ENCODE measurements around the gene FYN. TPM values are rescaled to one million over a fixed set of nuclear protein-coding genes. Genes with fewer than 3 reads are reported as not detected.

Gene FYN
- polyA plus RNA-seq, 2 of the 4 experiments (the other 2 are of a cell fraction), result 3.5 to 3.7 TPM

DNA sequence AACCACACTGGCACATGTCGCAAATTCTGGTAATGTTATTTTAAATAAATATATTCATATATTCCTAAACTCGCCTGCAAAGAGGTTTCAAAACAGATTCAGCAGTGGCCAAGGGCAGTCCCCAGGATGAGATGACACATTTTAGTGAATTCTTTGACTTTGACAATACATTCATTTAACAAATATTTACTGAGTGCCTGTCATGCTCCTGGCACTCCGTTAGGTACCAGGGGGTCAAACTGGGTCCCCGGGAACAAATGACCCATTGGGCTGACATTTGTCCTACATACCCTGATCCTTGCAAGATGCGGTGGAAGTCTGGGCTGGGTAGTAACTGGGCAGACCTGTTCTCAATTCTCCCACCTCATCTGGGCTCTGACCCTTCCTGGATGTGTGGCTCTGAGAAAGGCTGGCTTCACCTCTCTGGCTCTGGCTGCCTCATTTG, 74.9 kb downstream of the FYN start (continued):
- no peak for TF ChIP-seq ZSCAN20 (CRISPR knock-in tag; IDR thresholded peaks at IDR 0.05)

DNA sequence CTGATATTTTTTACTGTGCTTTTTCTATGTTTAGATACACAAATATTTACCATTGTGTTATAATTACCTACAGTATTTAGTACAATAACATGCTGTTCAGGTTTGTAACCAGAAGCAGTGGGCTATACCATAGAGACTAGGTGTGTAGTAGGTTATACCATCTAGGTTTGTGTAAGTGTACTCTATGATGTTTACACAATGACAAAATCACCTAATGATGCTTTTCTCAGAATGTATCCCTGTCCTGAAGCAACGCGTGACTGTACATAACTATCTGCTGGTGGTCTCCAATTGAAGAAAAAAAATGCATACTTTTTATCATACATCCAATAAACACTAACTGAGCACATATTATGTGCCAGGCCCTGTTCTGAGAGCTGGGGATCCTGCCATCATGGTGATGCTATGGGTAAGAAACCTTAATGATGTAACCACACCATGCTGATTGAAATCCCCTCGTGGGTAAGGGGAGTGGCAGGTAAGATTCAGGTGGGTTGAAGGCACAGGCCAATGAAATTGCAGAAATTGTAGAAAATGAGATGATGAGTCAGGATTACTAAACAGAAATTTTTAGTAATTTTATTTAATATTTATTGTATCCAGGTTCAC, 76.8 kb downstream of the FYN start:
- Histone ChIP-seq H3K9me3 (no peaks in the 10 kb centered on the region), H3K4me3 (no peak overlapping the region), H3K4me2 (no peak overlapping the region), H3K4me1 (no peaks in the 10 kb centered on the region), H3K27ac (no peak overlapping the region)
- DNase-seq (ENCODE audit: low read depth in 1 of 2, low spot score in 1 of 2) (no peak), ATAC-seq (no peak), FAIRE-seq (no peak)
- ChIA-PET POLR2A (no interaction called here), CTCF (no interaction called here)
- TF ChIP-seq HEYL (CRISPR knock-in tag; IDR thresholded peaks at IDR 0.05), result no peak
- TF ChIP-seq, protein P1, sequence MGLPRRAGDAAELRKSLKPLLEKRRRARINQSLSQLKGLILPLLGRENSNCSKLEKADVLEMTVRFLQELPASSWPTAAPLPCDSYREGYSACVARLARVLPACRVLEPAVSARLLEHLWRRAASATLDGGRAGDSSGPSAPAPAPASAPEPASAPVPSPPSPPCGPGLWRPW (IDR thresholded peaks at IDR 0.05), result no peak
- no peak for TF ChIP-seq RAD21 (conservative IDR thresholded peaks at IDR 0.05 in 1 of 2, IDR thresholded peaks at IDR 0.05 in 1 of 2)
- no peak for TF ChIP-seq CTCF (IDR thresholded peaks at IDR 0.05)
- TF ChIP-seq EP300 (IDR thresholded peaks at IDR 0.05), result no peak
- TF ChIP-seq RCOR1 (IDR thresholded peaks at IDR 0.05; ENCODE audit: low read depth, low read length), result no peak
- no peak for TF ChIP-seq JUN (IDR thresholded peaks at IDR 0.05)
- no peak for TF ChIP-seq CHD4 (IDR thresholded peaks at IDR 0.05; ENCODE audit: borderline replicate concordance)
- TF ChIP-seq, protein P2, sequence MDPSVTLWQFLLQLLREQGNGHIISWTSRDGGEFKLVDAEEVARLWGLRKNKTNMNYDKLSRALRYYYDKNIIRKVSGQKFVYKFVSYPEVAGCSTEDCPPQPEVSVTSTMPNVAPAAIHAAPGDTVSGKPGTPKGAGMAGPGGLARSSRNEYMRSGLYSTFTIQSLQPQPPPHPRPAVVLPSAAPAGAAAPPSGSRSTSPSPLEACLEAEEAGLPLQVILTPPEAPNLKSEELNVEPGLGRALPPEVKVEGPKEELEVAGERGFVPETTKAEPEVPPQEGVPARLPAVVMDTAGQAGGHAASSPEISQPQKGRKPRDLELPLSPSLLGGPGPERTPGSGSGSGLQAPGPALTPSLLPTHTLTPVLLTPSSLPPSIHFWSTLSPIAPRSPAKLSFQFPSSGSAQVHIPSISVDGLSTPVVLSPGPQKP (IDR thresholded peaks at IDR 0.05; ENCODE audit: low read depth, low read length), result no peak
- TF ChIP-seq NPAS2 (CRISPR knock-in tag; IDR thresholded peaks at IDR 0.05; ENCODE audit: borderline replicate concordance), result no peak
- TF ChIP-seq NR3C1 (IDR thresholded peaks at IDR 0.05), result no peak
- 73% methylated on average over 3 of the region's 3 CpGs for WGBS (ENCODE audit: missing lambda C conversion rate)

DNA sequence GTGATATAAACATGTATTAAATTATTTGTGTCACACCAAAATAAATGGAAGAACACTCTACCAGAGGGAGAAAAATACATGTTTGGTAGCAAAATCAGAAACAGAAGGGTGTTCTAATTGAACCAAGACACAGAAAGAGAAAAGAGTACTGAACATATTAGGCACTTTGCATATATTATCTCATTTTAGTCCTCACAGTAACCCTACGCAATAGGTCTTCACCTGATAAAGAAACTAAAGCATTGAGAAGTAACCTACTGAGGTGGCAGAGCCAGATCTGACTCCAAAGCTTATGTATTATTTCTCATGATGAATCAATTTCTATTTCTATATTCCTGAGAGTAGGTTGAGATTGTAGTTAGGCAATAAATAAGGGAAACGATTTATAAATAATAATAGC, 77.7 kb downstream of the FYN start:
- Histone ChIP-seq H3K27ac (no peak overlapping the region), H3K4me1 (no peaks in the 10 kb centered on the region), H3K9me3 (no peaks in the 10 kb centered on the region), H3K4me3 (no peak overlapping the region), H3K4me2 (no peak overlapping the region)
- no peak for TF ChIP-seq EHF (CRISPR knock-in tag; IDR thresholded peaks at IDR 0.05)
- TF ChIP-seq POLR2A (IDR thresholded peaks at IDR 0.05; ENCODE audit: low read length), result no peak
- TF ChIP-seq ESRRA (IDR thresholded peaks at IDR 0.05; ENCODE audit: borderline replicate concordance, low read length), result no peak
- TF ChIP-seq HOXB5 (CRISPR knock-in tag; IDR thresholded peaks at IDR 0.05), result no peak
- no peak for TF ChIP-seq ZFP36 (IDR thresholded peaks at IDR 0.05; ENCODE audit: borderline replicate concordance, partially characterized antibody)
- ChIA-PET POLR2A (no interaction called here), CTCF (no interaction called here)
- no peak for DNase-seq (ENCODE audit: low read depth in 1 of 2, low spot score in 1 of 2)
- no peak for ATAC-seq
- no peak for FAIRE-seq
- 87% methylated on average over 2 of the region's 2 CpGs for WGBS (ENCODE audit: missing lambda C conversion rate)

- no peaks in the 10 kb centered on the region for H3K9me3 ChIP-seq
- ATAC-seq (no peak), DNase-seq (ENCODE audit: low read depth in 1 of 2, low spot score in 1 of 2) (no peak), FAIRE-seq (no peak)
- ChIA-PET POLR2A (no interaction called here), CTCF (no interaction called here)
- no peak overlapping the region for H3K4me3 ChIP-seq
- H3K4me2 ChIP-seq, result no peak overlapping the region
- WGBS (ENCODE audit: missing lambda C conversion rate), result 86% methylated on average over 5 of the region's 5 CpGs
- no peak overlapping the region for H3K27ac ChIP-seq
- no peaks in the 10 kb centered on the region for H3K4me1 ChIP-seq
- TF ChIP-seq ZNF302 (CRISPR knock-in tag; IDR thresholded peaks at IDR 0.05) (no peak), CHD4 (IDR thresholded peaks at IDR 0.05; ENCODE audit: borderline replicate concordance) (no peak), FOSL2 (IDR thresholded peaks at IDR 0.05) (no peak), FOSL2 (CRISPR knock-in tag; IDR thresholded peaks at IDR 0.05) (no peak), RARB (CRISPR knock-in tag; IDR thresholded peaks at IDR 0.05) (no peak), RCOR1 (IDR thresholded peaks at IDR 0.05; ENCODE audit: low read depth, low read length) (no peak), KDM5A (IDR thresholded peaks at IDR 0.05) (no peak), EP300 (IDR thresholded peaks at IDR 0.05) (no peak), NPAS2 (CRISPR knock-in tag; IDR thresholded peaks at IDR 0.05; ENCODE audit: borderline replicate concordance) (no peak), HOXB13 (CRISPR knock-in tag; IDR thresholded peaks at IDR 0.05; ENCODE audit: low read depth) (no peak), EHF (CRISPR knock-in tag; IDR thresholded peaks at IDR 0.05) (no peak), USF2 (IDR thresholded peaks at IDR 0.05) (no peak), MAFK (IDR thresholded peaks at IDR 0.05; ENCODE audit: partially characterized antibody) (no peak)
- TF ChIP-seq, protein P3, sequence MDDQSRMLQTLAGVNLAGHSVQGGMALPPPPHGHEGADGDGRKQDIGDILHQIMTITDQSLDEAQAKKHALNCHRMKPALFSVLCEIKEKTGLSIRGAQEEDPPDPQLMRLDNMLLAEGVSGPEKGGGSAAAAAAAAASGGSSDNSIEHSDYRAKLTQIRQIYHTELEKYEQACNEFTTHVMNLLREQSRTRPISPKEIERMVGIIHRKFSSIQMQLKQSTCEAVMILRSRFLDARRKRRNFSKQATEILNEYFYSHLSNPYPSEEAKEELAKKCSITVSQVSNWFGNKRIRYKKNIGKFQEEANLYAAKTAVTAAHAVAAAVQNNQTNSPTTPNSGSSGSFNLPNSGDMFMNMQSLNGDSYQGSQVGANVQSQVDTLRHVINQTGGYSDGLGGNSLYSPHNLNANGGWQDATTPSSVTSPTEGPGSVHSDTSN (IDR thresholded peaks at IDR 0.05), result no peak
- TF ChIP-seq, protein P1 (IDR thresholded peaks at IDR 0.05), result no peak
Measured at GRCh38 chr6:111794727-111795452, 78.4 kb downstream of the FYN start.
